Measurements from ENCODE around the gene IRF6.

IRF6 gene

GRCh38 chr1:209759829-209760359 lies 46.0 kb downstream of the IRF6 start:
- no peak for DNase-seq (ENCODE audit: low read depth in 2 of 2)

GRCh38 chr1:209758400-209758799 lies 47.5 kb downstream of the IRF6 start:
- DNase-seq (ENCODE audit: low read depth in 2 of 2): no peak

GRCh38 chr1:209756615-209757445 lies 49.1 kb downstream of the IRF6 start:
- DNase-seq (ENCODE audit: low read depth in 2 of 2): no peak

GRCh38 chr1:209755926-209756614 lies 49.9 kb downstream of the IRF6 start, which contains the start of gene TRAF3IP3:
Gene TRAF3IP3, plus strand, starts transcription at chr1:209756053. Its CDS starts 3,987 bp downstream, at chr1:209760040.
- DNase-seq (ENCODE audit: low read depth in 2 of 2): peak; percentile 58 to 74

- DNase-seq (ENCODE audit: low read depth in 2 of 2): no peak
Observed at GRCh38 chr1:209755256-209755655, 50.7 kb downstream of the IRF6 start.

- no peak for DNase-seq (ENCODE audit: low read depth in 2 of 2)
Observed at GRCh38 chr1:209752890-209753289, 53.1 kb downstream of the IRF6 start.

GRCh38 chr1:209751627-209752231 lies 54.2 kb downstream of the IRF6 start:
- DNase-seq (ENCODE audit: low read depth in 2 of 2): no peak

GRCh38 chr1:209749670-209750323 lies 56.1 kb downstream of the IRF6 start:
- no peak for DNase-seq (ENCODE audit: low read depth in 2 of 2)

GRCh38 chr1:209749205-209749604 lies 56.7 kb downstream of the IRF6 start:
- DNase-seq (ENCODE audit: low read depth in 2 of 2): no peak

GRCh38 chr1:209748620-209749019 lies 57.3 kb downstream of the IRF6 start:
- DNase-seq (ENCODE audit: low read depth in 2 of 2): no peak

GRCh38 chr1:209747580-209748262 lies 58.2 kb downstream of the IRF6 start:
- DNase-seq (ENCODE audit: low read depth in 2 of 2): peak; percentile 79 to 87

- no peak for DNase-seq (ENCODE audit: low read depth in 2 of 2)
Observed at GRCh38 chr1:209746451-209747165, 59.3 kb downstream of the IRF6 start.

- DNase-seq (ENCODE audit: low read depth in 2 of 2): no peak
Observed at GRCh38 chr1:209743145-209743482, 62.8 kb downstream of the IRF6 start.

- no peak for DNase-seq (ENCODE audit: low read depth in 2 of 2)
Observed at GRCh38 chr1:209742409-209743144, 63.4 kb downstream of the IRF6 start.

- no peak for DNase-seq (ENCODE audit: low read depth in 2 of 2)
Observed at GRCh38 chr1:209741889-209742288, 64.1 kb downstream of the IRF6 start.

- DNase-seq (ENCODE audit: low read depth in 2 of 2): no peak
Observed at GRCh38 chr1:209741193-209741592, 64.7 kb downstream of the IRF6 start.

GRCh38 chr1:209738270-209738669 lies 67.7 kb downstream of the IRF6 start:
- no peak for DNase-seq (ENCODE audit: low read depth in 2 of 2)

GRCh38 chr1:209737118-209737505 lies 68.8 kb downstream of the IRF6 start:
- no peak for DNase-seq (ENCODE audit: low read depth in 2 of 2)

GRCh38 chr1:209736490-209737117 lies 69.3 kb downstream of the IRF6 start:
- no peak for DNase-seq (ENCODE audit: low read depth in 2 of 2)

Measured in activated CD4-positive, alpha-beta T cell treated with anti-CD3 and anti-CD28 coated beads for 24 hours (primary cell).